ENCODE results near the gene XYLT1. TPM values are rescaled to one million over a fixed set of nuclear protein-coding genes. Genes with fewer than 3 reads are reported as not detected.
A peak's percentile ranks its signal among the peaks of the same experiment; 100 is the strongest.

The XYLT1 gene
- total and polyA plus RNA-seq, 10 of the 15 experiments (the other 5 are each of a cell fraction or from before 2014, with no cell fraction given): 0.88 to 14.8 (median 5.8) TPM

GRCh38 chr16:17345043-17345442 lies 125.7 kb downstream of the XYLT1 start:
- Histone ChIP-seq H3K4me2 (ENCODE audit: control insufficient read depth, insufficient read depth) (peak overlapping the region; percentile 22; the same call in 1 of the 2 replicates), H3K9me3 (replicated peaks; ENCODE audit: control insufficient read depth, insufficient read depth, low read length) (no peaks in the 10 kb centered on the region), H3K36me3 (ENCODE audit: control insufficient read depth in 2 of 2, insufficient read depth in 2 of 2, low read length in 1 of 2) (no peaks in the 10 kb centered on the region), H3K27ac (ENCODE audit: control insufficient read depth, insufficient read depth) (peak overlapping the region; percentile 24), H3K4me1 (ENCODE audit: control insufficient read depth, insufficient read depth, low read length) (peaks cover 72% of the 10 kb centered on the region), H2AFZ (ENCODE audit: control insufficient read depth, low read depth, low read length) (peak overlapping the region; percentile 37; the same call in 1 of the 2 replicates), H3K27me3 (replicated peaks in 1 of 2; ENCODE audit: control insufficient read depth in 2 of 2, insufficient read depth in 2 of 2, low read length in 1 of 2) (no peaks in the 10 kb centered on the region), H3K9ac (ENCODE audit: control insufficient read depth, insufficient read depth, low read length) (peak overlapping the region; percentile 7; the same call in 1 of the 2 replicates), H4K20me1 (ENCODE audit: control insufficient read depth, insufficient read depth) (no peaks in the 10 kb centered on the region), H3K79me2 (ENCODE audit: control insufficient read depth, insufficient read depth, low read length) (no peaks in the 10 kb centered on the region), H3K4me3 (no peak overlapping the region)
- ChIA-PET POLR2A (interaction anchor here (0.6 to 6.6 kb wide), 7 partner anchors 26 to 124 kb away, joined by 3 to 46 read pairs (median 4); no protein-coding TSS in a partner anchor), SMC1A (ENCODE audit: uncharacterized antibody, unreplicated experiment) (interaction anchor here (0.8 to 10.3 kb wide), 18 partner anchors 17 to 134 kb away, joined by 3 to 303 read pairs (median 6); no protein-coding TSS in a partner anchor), RAD21 (ENCODE audit: unreplicated experiment) (interaction anchor here (0.5 to 8.0 kb wide), 15 partner anchors 8 to 153 kb away, joined by 3 to 162 read pairs (median 3); no protein-coding TSS in a partner anchor), CTCF (interaction anchor here (0.8 to 5.6 kb wide), 12 partner anchors 15 to 483 kb away, joined by 3 to 47 read pairs (median 4); no protein-coding TSS in a partner anchor)
- intact Hi-C loops (cut with micrococcal nuclease; ENCODE audit: unreplicated experiment) (no loop called here), in situ Hi-C loops (cut with MboI) (loop anchor here (10.0 kb wide), 1 partner anchor 480 kb away; no protein-coding TSS in a partner anchor)
- WGBS (ENCODE audit: insufficient coverage, insufficient replicate concordance, low lambda C conversion rate, missing lambda C conversion rate): 49% methylated on average over 5 of the region's 5 CpGs
- ATAC-seq: peak; percentile 11
- FAIRE-seq: no peak
- no peak for DNase-seq (ENCODE audit: low read depth, low spot score)
- BruUV-seq (replicated peaks): no TSS peak
- TF ChIP-seq MEF2A (IDR thresholded peaks at IDR 0.05; ENCODE audit: insufficient read depth, low read depth, low read length) (no peak), POU2F2 (IDR thresholded peaks at IDR 0.05; ENCODE audit: borderline replicate concordance, low read depth, low read length) (no peak), ZBED1 (IDR thresholded peaks at IDR 0.05; ENCODE audit: borderline replicate concordance) (no peak), CREM (IDR thresholded peaks at IDR 0.05; ENCODE audit: low read depth) (peak; percentile 65; the same call in 1 of the 2 replicates), TCF7 (IDR thresholded peaks at IDR 0.05; ENCODE audit: borderline replicate concordance) (no peak), BACH1 (IDR thresholded peaks at IDR 0.05; ENCODE audit: borderline replicate concordance) (no peak), ESRRA (IDR thresholded peaks at IDR 0.05; ENCODE audit: low read length) (no peak), IRF3 (IDR thresholded peaks at IDR 0.05) (no peak), ZBTB40 (IDR thresholded peaks at IDR 0.05; ENCODE audit: borderline replicate concordance) (no peak), RUNX3 (IDR thresholded peaks at IDR 0.05; ENCODE audit: low read length) (peak; percentile 28; the same call in 1 of the 2 replicates), BMI1 (IDR thresholded peaks at IDR 0.05; ENCODE audit: borderline replicate concordance) (no peak), MTA3 (IDR thresholded peaks at IDR 0.05; ENCODE audit: borderline replicate concordance, low read length) (no peak), NBN (IDR thresholded peaks at IDR 0.05) (no peak), RAD21 (IDR thresholded peaks at IDR 0.05; ENCODE audit: insufficient read depth, low read depth, low read length) (0 out of 2 replicates have a peak, but pooled peaks have one; percentile 2), PAX8 (IDR thresholded peaks at IDR 0.05) (no peak), CREB1 (IDR thresholded peaks at IDR 0.05; ENCODE audit: low read depth) (peak; percentile 69), ATF2 (IDR thresholded peaks at IDR 0.05; ENCODE audit: low read length) (no peak), CBX3 (IDR thresholded peaks at IDR 0.05; ENCODE audit: borderline replicate concordance, low read depth) (no peak)
- TF ChIP-seq, protein P1, sequence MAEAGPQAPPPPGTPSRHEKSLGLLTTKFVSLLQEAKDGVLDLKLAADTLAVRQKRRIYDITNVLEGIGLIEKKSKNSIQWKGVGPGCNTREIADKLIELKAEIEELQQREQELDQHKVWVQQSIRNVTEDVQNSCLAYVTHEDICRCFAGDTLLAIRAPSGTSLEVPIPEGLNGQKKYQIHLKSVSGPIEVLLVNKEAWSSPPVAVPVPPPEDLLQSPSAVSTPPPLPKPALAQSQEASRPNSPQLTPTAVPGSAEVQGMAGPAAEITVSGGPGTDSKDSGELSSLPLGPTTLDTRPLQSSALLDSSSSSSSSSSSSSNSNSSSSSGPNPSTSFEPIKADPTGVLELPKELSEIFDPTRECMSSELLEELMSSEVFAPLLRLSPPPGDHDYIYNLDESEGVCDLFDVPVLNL (IDR thresholded peaks at IDR 0.05; ENCODE audit: low read depth, low read length): no peak

Data from GM12878 (cell line).